H1 (cell line): Measurements from ENCODE around the gene SLC35G6. TPM values are rescaled to one million over a fixed set of nuclear protein-coding genes. Genes with fewer than 3 reads are reported as not detected.
A peak's percentile ranks its signal among the peaks of the same experiment; 100 is the strongest.

Experiments
- CTCF ChIA-PET: fragments of 300-600 bp; sonication (Branson Sonifier 250); formaldehyde crosslinking; loops from one replicate; lab custom pipeline; 2021; ENCODE audit not compliant: partially characterized antibody; lab: Charles Lee
- POLR2A ChIA-PET: fragments of 300-600 bp; sonication (Branson Sonifier 250); formaldehyde crosslinking; loops from one replicate; lab custom pipeline; 2021; ENCODE audit warnings: inconsistent platforms; ENCODE audit not compliant: partially characterized antibody; lab: Charles Lee
- DNase-seq, 2 experiments: peaks; one replicate each; pipeline versions ENCODE4 v3.0.0 to v3.0.0-alpha.2; 2010 to 2022; ENCODE audit warnings: low spot score in 2 of 2, low read depth in 1 of 2, mixed read lengths in 1 of 2
- FAIRE-seq: peaks from 2 replicates; lab custom pipeline; 2011; peaks lifted over from hg19 to GRCh38; lab: Jason Lieb, UNC
- H2AFZ ChIP-seq: 2 replicates; pipeline ENCODE4 v1.8.1; 2012; ENCODE audit warnings: low read length, inconsistent platforms
- H2AK5ac ChIP-seq: 2 replicates; pipeline ENCODE4 v1.6.1; 2013; ENCODE audit warnings: low read depth, low read length
- H2BK120ac ChIP-seq: replicated peaks from 2 replicates; pipeline ENCODE3; 2013; ENCODE audit warnings: low read depth, low read length, inconsistent platforms
- H2BK12ac ChIP-seq: 2 replicates; pipeline ENCODE4 v1.6.1; 2013; ENCODE audit warnings: low read depth, low read length
- H2BK15ac ChIP-seq: 2 replicates; pipeline ENCODE4 v1.6.1; 2013; ENCODE audit warnings: low read length
- H2BK20ac ChIP-seq: 2 replicates; pipeline ENCODE4 v1.6.1; 2013; ENCODE audit warnings: low read length
- H2BK5ac ChIP-seq: 2 replicates; pipeline ENCODE4 v1.6.1; 2013; ENCODE audit warnings: low read depth, low read length
- H3K14ac ChIP-seq: 2 replicates; pipeline ENCODE4 v1.6.1; 2013; ENCODE audit warnings: inconsistent platforms; ENCODE audit not compliant: insufficient read length
- H3K18ac ChIP-seq: 2 replicates; pipeline ENCODE4 v1.6.1; 2013; ENCODE audit warnings: low read length; ENCODE audit errors: extremely low read depth
- H3K23ac ChIP-seq: 2 replicates; pipeline ENCODE4 v1.6.1; 2013; ENCODE audit warnings: inconsistent platforms; ENCODE audit not compliant: insufficient read length
- H3K23me2 ChIP-seq: 2 replicates; pipeline ENCODE4 v1.6.1; 2013; ENCODE audit warnings: low read depth, low read length
- H3K27ac ChIP-seq: 2 replicates; pipeline ENCODE4 v1.6.1; 2011; ENCODE audit warnings: low read depth, low read length, inconsistent platforms
- H3K27me3 ChIP-seq, 4 experiments: replicated peaks in 1 of 4; 1 replicate in 1 of 4; 2 replicates in 3 of 4; pipeline versions ENCODE4 v1.6.1 to v1.8.1; 2011 to 2013; ENCODE audit warnings: low read length in 3 of 4, mild to moderate bottlenecking in 3 of 4, inconsistent platforms in 2 of 4, mixed read lengths in 2 of 4, moderate library complexity in 1 of 4; ENCODE audit not compliant: control insufficient read depth in 3 of 4, insufficient read depth in 3 of 4; ENCODE audit errors: extremely low read depth in 1 of 4
- H3K36me3 ChIP-seq, 4 experiments: 2 replicates each; pipeline versions ENCODE4 v1.6.1 to v1.8.1; 2011 to 2013; ENCODE audit warnings: mild to moderate bottlenecking in 4 of 4, low read length in 3 of 4, moderate library complexity in 2 of 4, control low read depth in 1 of 4, inconsistent platforms in 1 of 4; ENCODE audit not compliant: insufficient read depth in 4 of 4, control insufficient read depth in 2 of 4
- H3K4ac ChIP-seq: replicated peaks from 2 replicates; pipeline ENCODE3; 2013; ENCODE audit warnings: low read length, low read depth, mixed read lengths, inconsistent platforms; ENCODE audit not compliant: insufficient read length
- H3K4me1 ChIP-seq, 4 experiments: replicated peaks in 1 of 4; 1 replicate in 1 of 4; 2 replicates in 3 of 4; pipeline versions ENCODE4 v1.6.1 to v1.8.1; 2011 to 2013; ENCODE audit warnings: low read length in 3 of 4, inconsistent platforms in 2 of 4, mixed read lengths in 1 of 4; ENCODE audit not compliant: insufficient read depth in 4 of 4, control insufficient read depth in 3 of 4
- H3K4me2 ChIP-seq, 2 experiments: 2 replicates each; pipeline versions ENCODE4 v1.6.1 to v1.8.1; 2011 to 2013; ENCODE audit warnings: low read depth in 2 of 2, low read length in 2 of 2, control low read depth in 1 of 2, inconsistent platforms in 1 of 2, mild to moderate bottlenecking in 1 of 2; ENCODE audit not compliant: insufficient read depth in 1 of 2
- H3K4me3 ChIP-seq, 4 experiments: fragments of 200-600, 300-600 bp in 1 of 4; sonication (generic), shearing (Covaris generic), sonication (Bioruptor Twin) in 1 of 4; 2 replicates each; pipeline versions ENCODE4 v1.5.1 to v1.8.1; 2011 to 2016; ENCODE audit warnings: low read length in 4 of 4, low read depth in 3 of 4, control low read depth in 2 of 4, inconsistent platforms in 2 of 4, mild to moderate bottlenecking in 2 of 4, mixed read lengths in 1 of 4, moderate library complexity in 1 of 4; ENCODE audit not compliant: insufficient read depth in 2 of 4; ENCODE audit errors: extremely low read depth in 1 of 4
- H3K56ac ChIP-seq: replicated peaks from 2 replicates; pipeline ENCODE3; 2013; ENCODE audit warnings: low read depth, mild to moderate bottlenecking, mixed read lengths, low read length, inconsistent platforms; ENCODE audit not compliant: insufficient read length
- H3K79me1 ChIP-seq: 2 replicates; pipeline ENCODE4 v1.6.1; 2013; ENCODE audit warnings: low read depth, low read length, control low read depth
- H3K79me2 ChIP-seq, 2 experiments: 2 replicates each; pipeline versions ENCODE4 v1.6.1 to v1.8.1; 2012 to 2013; ENCODE audit warnings: low read length in 2 of 2, mild to moderate bottlenecking in 2 of 2, inconsistent platforms in 1 of 2; ENCODE audit not compliant: insufficient read depth in 2 of 2, control insufficient read depth in 1 of 2
- H3K9ac ChIP-seq, 4 experiments: replicated peaks in 1 of 4; 1 replicate in 1 of 4; 2 replicates in 3 of 4; pipeline versions ENCODE4 v1.6.1 to v1.8.1; 2011 to 2013; ENCODE audit warnings: low read depth in 3 of 4, low read length in 3 of 4, control low read depth in 2 of 4, mild to moderate bottlenecking in 2 of 4, moderate library complexity in 2 of 4, inconsistent platforms in 1 of 4; ENCODE audit errors: extremely low read depth in 1 of 4
- H3K9me3 ChIP-seq, 2 experiments: 2 replicates each; pipeline versions ENCODE4 v1.6.1 to v1.8.1; 2012 to 2013; ENCODE audit warnings: mild to moderate bottlenecking in 2 of 2, moderate library complexity in 2 of 2, control low read depth in 1 of 2, inconsistent platforms in 1 of 2, low read depth in 1 of 2, low read length in 1 of 2, mixed read lengths in 1 of 2; ENCODE audit not compliant: insufficient read depth in 2 of 2
- H4K20me1 ChIP-seq, 2 experiments: replicated peaks in 1 of 2; 2 replicates each; pipeline versions ENCODE3 to v1.8.1; 2011 to 2013; ENCODE audit warnings: inconsistent platforms in 2 of 2, low read length in 2 of 2, mild to moderate bottlenecking in 1 of 2; ENCODE audit not compliant: insufficient read depth in 2 of 2, control insufficient read depth in 1 of 2
- H4K5ac ChIP-seq: 2 replicates; pipeline ENCODE4 v1.6.1; 2013; ENCODE audit warnings: low read length, low read depth, mixed read lengths, inconsistent platforms; ENCODE audit not compliant: insufficient read length
- H4K8ac ChIP-seq: 2 replicates; pipeline ENCODE4 v1.8.0; 2013; ENCODE audit warnings: mild to moderate bottlenecking, moderate library complexity, low read length, inconsistent platforms; ENCODE audit not compliant: insufficient read depth; ENCODE audit errors: extremely low read depth
- H4K91ac ChIP-seq: replicated peaks from 2 replicates; pipeline ENCODE3; 2013; ENCODE audit warnings: low read length, mixed read lengths, inconsistent platforms; ENCODE audit not compliant: insufficient read length
- EZH2 ChIP-seq: fragments of 200-600 bp; sonication (generic); IDR thresholded peaks from 2 replicates; pipeline ENCODE4 v1.7.1; 2012; ENCODE audit warnings: low read depth, mild to moderate bottlenecking, moderate library complexity, low read length, inconsistent platforms; ENCODE audit not compliant: severe bottlenecking
- GTF2F1 ChIP-seq: IDR thresholded peaks from 2 replicates; pipeline ENCODE4 v1.6.1; 2012; ENCODE audit warnings: low read depth, low read length, improper control_type of control experiment, borderline replicate concordance
- HDAC2 ChIP-seq, 2 experiments: fragments of 300-600 bp in 1 of 2; sonication (generic) in 1 of 2; IDR thresholded peaks; 2 replicates each; pipeline ENCODE4 v1.6.1; 2011 to 2012; ENCODE audit warnings: low read depth in 2 of 2, low read length in 2 of 2, mild to moderate bottlenecking in 2 of 2, moderate library complexity in 2 of 2, borderline replicate concordance in 1 of 2, inconsistent platforms in 1 of 2
- HDAC6 ChIP-seq: IDR thresholded peaks from one replicate; pipeline ENCODE4 v1.7.1; 2012; ENCODE audit warnings: low read depth, mild to moderate bottlenecking, inconsistent platforms, low read length, moderate library complexity
- MAFK ChIP-seq: IDR thresholded peaks from 2 replicates; pipeline ENCODE4 v1.6.1; 2012; ENCODE audit warnings: low read depth, mild to moderate bottlenecking, improper control_type of control experiment, low read length
- POLR2AphosphoS5 ChIP-seq: IDR thresholded peaks from 2 replicates; pipeline ENCODE4 v1.6.1; 2011; ENCODE audit warnings: low read depth, low read length
- RBBP5 ChIP-seq: IDR thresholded peaks from 2 replicates; pipeline ENCODE4 v1.7.1; 2012; ENCODE audit warnings: low read depth, mild to moderate bottlenecking, inconsistent platforms, low read length, moderate library complexity, borderline replicate concordance
- RFX5 ChIP-seq: IDR thresholded peaks from 2 replicates; pipeline ENCODE4 v1.6.1; 2011; ENCODE audit warnings: low read depth, low read length, improper control_type of control experiment, borderline replicate concordance
- WGBS, 2 experiments: shearing (Covaris generic) in 1 of 2; methylation state at CpG; one replicate each; pipeline versions ENCODE4 v1.1.6 to v1.1.7; 2013 to 2015; ENCODE audit warnings: low lambda C conversion rate in 2 of 2, mixed read lengths in 2 of 2, inconsistent platforms in 1 of 2, low coverage in 1 of 2, missing lambda C conversion rate in 1 of 2; ENCODE audit not compliant: insufficient replicate concordance in 2 of 2, insufficient coverage in 1 of 2, insufficient read length in 1 of 2; ENCODE audit errors: extremely low coverage in 1 of 2, missing lambda C conversion rate in 1 of 2; 5-methylcytosine and 5-hydroxymethylcytosine counted together
- polyA plus RNA-seq, 7 experiments: library from polyadenylated mRNA; depleted of rRNA in 3 of 7; stranded (reverse) in 5 of 7; unstranded in 2 of 7; fragments of >200 nt in 5 of 7; fragments of 200-250 nt in 2 of 7; gene quantifications; 1 replicate in 5 of 7; 2 replicates in 1 of 7; 4 replicates in 1 of 7; pipeline versions ENCODE4 v1.2.1 to v1.2.3, GENCODE V29; 2011 to 2013; ENCODE audit warnings: missing spikeins in 2 of 7, mixed read lengths in 2 of 7
- total RNA-seq: library from RNA; stranded (reverse); fragmentation: NEBNext Ultra II Directional; extraction: Animal tissue kit (Norgen Biotek cat#: 25700); gene quantifications from 2 replicates; pipeline ENCODE4 v1.2.1, GENCODE V29; 2021
- TF ChIP-seq, protein P1 (sequence below): IDR thresholded peaks from 2 replicates; pipeline ENCODE4 v1.6.1; 2012; ENCODE audit warnings: inconsistent platforms

The SLC35G6 gene
- total and polyA plus RNA-seq, 2 of the 8 experiments (the other 6 are each of a cell fraction or from before 2014, with no cell fraction given): 0.05 TPM; not detected in 1

DNA sequence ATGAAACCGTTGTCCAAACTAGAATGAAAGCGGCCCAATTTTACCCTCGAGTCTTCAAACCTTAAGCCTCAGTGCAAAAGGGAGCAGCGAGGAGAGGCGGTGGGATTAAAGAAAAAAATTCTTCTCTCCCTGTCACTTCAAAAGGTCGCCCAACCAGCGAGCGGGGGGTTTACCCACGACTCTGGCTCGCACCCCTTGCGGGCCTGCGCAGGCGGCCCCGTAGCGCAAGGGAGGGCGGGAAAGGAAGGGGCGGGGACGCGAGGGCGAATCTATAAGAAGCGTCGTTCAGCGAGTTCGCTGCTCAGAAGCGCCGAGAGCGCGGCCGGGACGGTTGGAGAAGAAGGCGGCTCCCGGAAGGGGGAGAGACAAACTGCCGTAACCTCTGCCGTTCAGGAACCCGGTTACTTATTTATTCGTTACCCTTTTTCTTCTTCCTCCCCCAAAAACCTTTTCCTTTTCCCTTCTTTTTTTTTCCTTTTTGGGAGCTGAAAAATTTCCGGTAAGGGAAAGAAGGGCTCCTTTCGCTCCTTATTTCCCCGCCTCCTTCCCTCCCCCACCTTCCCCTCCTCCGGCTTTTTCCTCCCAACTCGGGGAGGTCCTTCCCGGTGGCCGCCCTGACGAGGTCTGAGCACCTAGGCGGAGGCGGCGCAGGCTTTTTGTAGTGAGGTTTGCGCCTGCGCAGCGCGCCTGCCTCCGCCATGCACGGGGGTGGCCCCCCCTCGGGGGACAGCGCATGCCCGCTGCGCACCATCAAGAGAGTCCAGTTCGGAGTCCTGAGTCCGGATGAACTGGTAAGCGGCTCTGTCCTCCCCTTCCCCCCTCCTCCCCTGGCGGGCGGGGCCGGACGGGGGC is 3.0 kb downstream of the SLC35G6 start, which contains the start of gene POLR2A:
Gene POLR2A, plus strand, starts transcription at position 300 of the 852 bp plus-strand sequence.
- H3K79me1 ChIP-seq: peaks cover 5% of the 10 kb centered on the region
- H3K9me3 ChIP-seq: no peaks in the 10 kb centered on the region
- H4K5ac ChIP-seq: peak within 1 kb of the TSS; percentile 95
- POLR2A ChIA-PET: interaction anchor here (0.6 to 14.3 kb wide), 62 partner anchors 8 to 1678 kb away, joined by 3 to 339 read pairs (median 4); partner anchors contain the start of genes ACAP1, CD68, CHRNB1 and FGF11
- peak within 1 kb of the TSS; percentile 96 for H3K56ac ChIP-seq
- peak within 1 kb of the TSS; percentile 96 for H3K27ac ChIP-seq
- DNase-seq (peak; percentile 93 to 98), FAIRE-seq (peak; percentile 28)
- no peak within 1 kb of the TSS for H2BK20ac ChIP-seq
- CTCF ChIA-PET: interaction anchor here (1.4 kb wide), 1 partner anchor 46 kb away, joined by 6 read pairs; no protein-coding TSS in a partner anchor
- H3K23ac ChIP-seq: no peak within 1 kb of the TSS
- no peaks in the 10 kb centered on the region for H3K27me3 ChIP-seq
- 0 out of 2 replicates have a peak within 1 kb of the TSS, but pooled peaks have one; percentile 16 for H2AK5ac ChIP-seq
- H3K9ac ChIP-seq: peak within 1 kb of the TSS; percentile 86 to 98 (median 90)
- peak within 1 kb of the TSS; percentile 99 for H2BK5ac ChIP-seq
- peaks cover 11 to 17% of the 10 kb centered on the region in 2 experiments for H4K20me1 ChIP-seq
- peaks cover 2 to 18% (median 13%) of the 10 kb centered on the region in 4 experiments for H3K4me1 ChIP-seq
- H4K8ac ChIP-seq: peak within 1 kb of the TSS; percentile 94; the same call in 1 of the 2 replicates
- peak within 1 kb of the TSS; percentile 19; the same call in 1 of the 2 replicates for H2AFZ ChIP-seq
- H3K4ac ChIP-seq: peak within 1 kb of the TSS; percentile 98
- H2BK120ac ChIP-seq: peak within 1 kb of the TSS; percentile 80
- H3K4me3 ChIP-seq: peak within 1 kb of the TSS; percentile 79 to 92 (median 84)
- H2BK12ac ChIP-seq: peak within 1 kb of the TSS; percentile 93
- peak within 1 kb of the TSS; percentile 49 for H4K91ac ChIP-seq
- H2BK15ac ChIP-seq: peak within 1 kb of the TSS; percentile 72; the same call in 1 of the 2 replicates
- peak within 1 kb of the TSS; percentile 93 for H3K18ac ChIP-seq
- H3K4me2 ChIP-seq: peak within 1 kb of the TSS; percentile 83 to 96
- H3K23me2 ChIP-seq: peaks cover 16% of the 10 kb centered on the region; the same call in 1 of the 2 replicates
- 1% methylated on average over 28 of the region's 64 CpGs; no CpG with 5 or more reads in 1 of the 2 experiments for WGBS, 2 experiments
- 0 out of 8 replicates have a peak, but pooled peaks cover 0 to 3% (median 0%) of the 10 kb centered on the region in 4 experiments for H3K36me3 ChIP-seq
- H3K14ac ChIP-seq: no peak within 1 kb of the TSS
- peaks cover 28 to 44% of the 10 kb centered on the region in 2 experiments for H3K79me2 ChIP-seq
- TF ChIP-seq EZH2 (no peak), MAFK (no peak; the same call in 1 of the 2 replicates), POLR2AphosphoS5 (peak; percentile 100), HDAC6 (peak; percentile 78), RFX5 (peak; percentile 39; the same call in 1 of the 2 replicates), RBBP5 (no peak; the same call in 1 of the 2 replicates), GTF2F1 (peak; percentile 95), HDAC2 (IDR thresholded peaks at IDR 0.05; ENCODE audit: borderline replicate concordance in 1 of 2, low read depth in 2 of 2, low read length in 2 of 2) (no peak)
- TF ChIP-seq, protein P1, sequence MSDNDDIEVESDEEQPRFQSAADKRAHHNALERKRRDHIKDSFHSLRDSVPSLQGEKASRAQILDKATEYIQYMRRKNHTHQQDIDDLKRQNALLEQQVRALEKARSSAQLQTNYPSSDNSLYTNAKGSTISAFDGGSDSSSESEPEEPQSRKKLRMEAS: peak; percentile 77
